Activated T-cell treated with anti-CD3 and anti-CD28 coated beads, Interleukin-2, amount 50 U/mL, for 4 hours (primary cell): ENCODE measurements around the gene ATP5MC3. TPM values are rescaled to one million over a fixed set of nuclear protein-coding genes. Genes with fewer than 3 reads are reported as not detected.

ENCODE experiments used
- ATAC-seq, 2 donors: fragments of 200-7000 bp; cut with Tn5 transposase; one replicate each; pipeline ENCODE4 v1.10.0; 2021
- DNase-seq: peaks from one replicate; pipeline ENCODE4 v3.0.0-alpha.2; 2020
- H3K27me3 Mint-ChIP-seq: one replicate; pipeline ENCODE4 v1.8.0; 2021; ENCODE audit warnings: low read depth, mixed read lengths
- H3K36me3 Mint-ChIP-seq: one replicate; pipeline ENCODE4 v1.8.0; 2022; ENCODE audit warnings: mixed read lengths; ENCODE audit not compliant: insufficient read depth
- H3K4me1 Mint-ChIP-seq: one replicate; pipeline ENCODE4 v1.8.0; 2021; ENCODE audit warnings: low read depth, mixed read lengths
- H3K4me3 Mint-ChIP-seq: one replicate; pipeline ENCODE4 v1.8.0; 2021; ENCODE audit warnings: mild to moderate bottlenecking, moderate library complexity, mixed read lengths
- H3K9me3 Mint-ChIP-seq: one replicate; pipeline ENCODE4 v1.8.0; 2021; ENCODE audit warnings: mixed read lengths
- total RNA-seq, 3 donors: library from RNA; stranded (reverse); gene quantifications; one replicate each; pipeline ENCODE4 v1.2.1, GENCODE V29; 2021

The ATP5MC3 gene
- total RNA-seq, 3 donors from 2014 or later = 348 to 407 (median 371) TPM

- H3K27me3 Mint-ChIP-seq = no peaks in the 10 kb centered on the region
- peaks cover 16% of the 10 kb centered on the region for H3K4me1 Mint-ChIP-seq
- H3K4me3 Mint-ChIP-seq = peak overlapping the region; percentile 95
- DNase-seq (no peak), ATAC-seq (no peak)
- H3K36me3 Mint-ChIP-seq = peaks cover 10% of the 10 kb centered on the region
- H3K9me3 Mint-ChIP-seq = no peaks in the 10 kb centered on the region
These were observed 383 bp upstream of the ATP5MC3 start for GRCh38 chr2:175181877-175182308.

GRCh38 chr2:175180701-175181103 is 808 bp downstream of the ATP5MC3 start:
- ATAC-seq = peak; percentile 65 to 68
- H3K9me3 Mint-ChIP-seq = no peaks in the 10 kb centered on the region
- peaks cover 18% of the 10 kb centered on the region for H3K36me3 Mint-ChIP-seq
- peaks cover 21% of the 10 kb centered on the region for H3K4me1 Mint-ChIP-seq
- peak overlapping the region; percentile 95 for H3K4me3 Mint-ChIP-seq
- no peaks in the 10 kb centered on the region for H3K27me3 Mint-ChIP-seq
- peak; percentile 46 for DNase-seq

GRCh38 chr2:175176624-175177023 is 4.9 kb downstream of the ATP5MC3 start:
- Mint-ChIP-seq H3K4me1 (peaks cover 19% of the 10 kb centered on the region), H3K9me3 (no peaks in the 10 kb centered on the region), H3K27me3 (no peaks in the 10 kb centered on the region), H3K4me3 (no peak overlapping the region), H3K36me3 (peaks cover 34% of the 10 kb centered on the region)
- DNase-seq (no peak), ATAC-seq (no peak)

GRCh38 chr2:175175896-175176295 is 5.6 kb downstream of the ATP5MC3 start:
- ATAC-seq = no peak
- H3K4me1 Mint-ChIP-seq = peaks cover 19% of the 10 kb centered on the region
- no peaks in the 10 kb centered on the region for H3K27me3 Mint-ChIP-seq

GRCh38 chr2:175175320-175175719 is 6.2 kb downstream of the ATP5MC3 start:
- no peak for DNase-seq
- H3K27me3 Mint-ChIP-seq = no peaks in the 10 kb centered on the region
- peaks cover 31% of the 10 kb centered on the region for H3K36me3 Mint-ChIP-seq
- ATAC-seq = no peak
- peaks cover 19% of the 10 kb centered on the region for H3K4me1 Mint-ChIP-seq
- H3K4me3 Mint-ChIP-seq = no peak overlapping the region
- H3K9me3 Mint-ChIP-seq = no peaks in the 10 kb centered on the region

More at GRCh38 chr2:175175896-175176295, 5.6 kb downstream of the ATP5MC3 start:
- peaks cover 34% of the 10 kb centered on the region for H3K36me3 Mint-ChIP-seq
- H3K4me3 Mint-ChIP-seq = no peak overlapping the region
- H3K9me3 Mint-ChIP-seq = no peaks in the 10 kb centered on the region
- DNase-seq = no peak

GRCh38 chr2:175170659-175171304 is 10.7 kb downstream of the ATP5MC3 start:
- peaks cover 17% of the 10 kb centered on the region for H3K36me3 Mint-ChIP-seq
- no peaks in the 10 kb centered on the region for H3K9me3 Mint-ChIP-seq
- no peaks in the 10 kb centered on the region for H3K27me3 Mint-ChIP-seq
- H3K4me3 Mint-ChIP-seq = no peak overlapping the region
- DNase-seq = no peak
- peaks cover 38% of the 10 kb centered on the region for H3K4me1 Mint-ChIP-seq
- no peak for ATAC-seq

- peaks cover 8% of the 10 kb centered on the region for H3K36me3 Mint-ChIP-seq
- H3K9me3 Mint-ChIP-seq = no peaks in the 10 kb centered on the region
- H3K4me3 Mint-ChIP-seq = peak overlapping the region; percentile 100
- DNase-seq (no peak), ATAC-seq (no peak)
- peaks cover 42% of the 10 kb centered on the region for H3K4me1 Mint-ChIP-seq
- H3K27me3 Mint-ChIP-seq = no peaks in the 10 kb centered on the region
These were observed 12.3 kb downstream of the ATP5MC3 start for GRCh38 chr2:175169191-175169590.

- Mint-ChIP-seq H3K36me3 (peaks cover 8% of the 10 kb centered on the region), H3K4me3 (peak overlapping the region; percentile 100), H3K27me3 (no peaks in the 10 kb centered on the region), H3K9me3 (no peaks in the 10 kb centered on the region), H3K4me1 (peaks cover 45% of the 10 kb centered on the region)
- peak; percentile 16 to 22 for ATAC-seq
- DNase-seq = no peak
These were observed 13.0 kb downstream of the ATP5MC3 start for GRCh38 chr2:175168564-175168945.

GRCh38 chr2:175167792-175168563 is 13.5 kb downstream of the ATP5MC3 start, which contains the start of gene ATF2:
TSS of gene ATF2 (minus strand) at chr2:175168203. CDS start at chr2:175136443, 31,760 bp downstream.
- DNase-seq (peak; percentile 95), ATAC-seq (peak; percentile 93 to 94)
- Mint-ChIP-seq H3K4me1 (peaks cover 48% of the 10 kb centered on the region), H3K36me3 (peaks cover 4% of the 10 kb centered on the region), H3K9me3 (no peaks in the 10 kb centered on the region), H3K27me3 (no peaks in the 10 kb centered on the region), H3K4me3 (peak within 1 kb of the TSS; percentile 100)

- ATAC-seq (peak; percentile 9 to 20), DNase-seq (peak; percentile 10)
- Mint-ChIP-seq H3K27me3 (no peaks in the 10 kb centered on the region), H3K36me3 (peaks cover under 1% of the 10 kb centered on the region), H3K4me1 (peaks cover 49% of the 10 kb centered on the region), H3K9me3 (no peaks in the 10 kb centered on the region), H3K4me3 (peak overlapping the region; percentile 100)
These were observed 14.3 kb downstream of the ATP5MC3 start for GRCh38 chr2:175167076-175167791.

GRCh38 chr2:175166216-175166824 is 15.2 kb downstream of the ATP5MC3 start:
- ATAC-seq = no peak
- Mint-ChIP-seq H3K27me3 (no peaks in the 10 kb centered on the region), H3K9me3 (no peaks in the 10 kb centered on the region), H3K36me3 (no peaks in the 10 kb centered on the region), H3K4me3 (peak overlapping the region; percentile 100), H3K4me1 (peaks cover 58% of the 10 kb centered on the region)
- no peak for DNase-seq

- H3K36me3 Mint-ChIP-seq = no peaks in the 10 kb centered on the region
- DNase-seq = no peak
- no peak overlapping the region for H3K4me3 Mint-ChIP-seq
- no peaks in the 10 kb centered on the region for H3K27me3 Mint-ChIP-seq
- peaks cover 53% of the 10 kb centered on the region for H3K4me1 Mint-ChIP-seq
- no peak for ATAC-seq
- H3K9me3 Mint-ChIP-seq = no peaks in the 10 kb centered on the region
These were observed 17.3 kb downstream of the ATP5MC3 start for GRCh38 chr2:175164235-175164634.

GRCh38 chr2:175158894-175159293 is 22.6 kb downstream of the ATP5MC3 start:
- Mint-ChIP-seq H3K36me3 (peaks cover 9% of the 10 kb centered on the region), H3K9me3 (no peaks in the 10 kb centered on the region), H3K27me3 (no peaks in the 10 kb centered on the region), H3K4me1 (peaks cover 43% of the 10 kb centered on the region), H3K4me3 (no peak overlapping the region)
- DNase-seq (no peak), ATAC-seq (no peak)

- peaks cover 48% of the 10 kb centered on the region for H3K4me1 Mint-ChIP-seq
- DNase-seq (no peak), ATAC-seq (no peak)
- H3K9me3 Mint-ChIP-seq = no peaks in the 10 kb centered on the region
- peaks cover 9% of the 10 kb centered on the region for H3K36me3 Mint-ChIP-seq
- no peaks in the 10 kb centered on the region for H3K27me3 Mint-ChIP-seq
- H3K4me3 Mint-ChIP-seq = no peak overlapping the region
These were observed 25.0 kb downstream of the ATP5MC3 start for GRCh38 chr2:175156534-175156933.
